ENCODE results near the gene AMACR. TPM values are rescaled to one million over a fixed set of nuclear protein-coding genes. Genes with fewer than 3 reads are reported as not detected.
"Not testable (repeated sequence)": the region's sequence is repeated elsewhere in the genome, so short reads cannot be mapped to it uniquely, and the experiment has no call there.

The AMACR gene
- total RNA-seq, 1 experiment from 2014 or later = 12.3 TPM

- CTCF ChIA-PET = no interaction called here
- peaks cover 13% of the 10 kb centered on the region for H3K4me1 ChIP-seq (ENCODE audit: insufficient read depth, low read length)
- no peak for ATAC-seq
- H3F3A ChIP-seq (ENCODE audit: low read length, unreplicated experiment) = no peaks in the 10 kb centered on the region
- H3K9me2 ChIP-seq (replicated peaks; ENCODE audit: low read length) = no peaks in the 10 kb centered on the region
- no TSS peak for BruUV-seq (replicated peaks)
- H3K9ac ChIP-seq (ENCODE audit: low read length) = no peak overlapping the region
- DNase-seq = no peak
- no peaks in the 10 kb centered on the region for H3K79me2 ChIP-seq (ENCODE audit: low read length)
- intact Hi-C loops (cut with micrococcal nuclease) = no loop called here
- no peak overlapping the region for H3K4me3 ChIP-seq (ENCODE audit: low read length)
- H2AFZ ChIP-seq (ENCODE audit: low read length) = no peak overlapping the region
- H3K9me3 ChIP-seq (ENCODE audit: low read length) = no peaks in the 10 kb centered on the region
- no peaks in the 10 kb centered on the region for H3K36me3 ChIP-seq (ENCODE audit: low read depth, low read length)
- H3K27ac ChIP-seq (ENCODE audit: low read length) = no peak overlapping the region
- TF ChIP-seq EZH2phosphoT487 (IDR thresholded peaks at IDR 0.05; ENCODE audit: borderline replicate concordance, low read length) = no peak
- no peak for TF ChIP-seq EZH2 (IDR thresholded peaks at IDR 0.05; ENCODE audit: low read length, unreplicated experiment)
- TF ChIP-seq, protein P1, sequence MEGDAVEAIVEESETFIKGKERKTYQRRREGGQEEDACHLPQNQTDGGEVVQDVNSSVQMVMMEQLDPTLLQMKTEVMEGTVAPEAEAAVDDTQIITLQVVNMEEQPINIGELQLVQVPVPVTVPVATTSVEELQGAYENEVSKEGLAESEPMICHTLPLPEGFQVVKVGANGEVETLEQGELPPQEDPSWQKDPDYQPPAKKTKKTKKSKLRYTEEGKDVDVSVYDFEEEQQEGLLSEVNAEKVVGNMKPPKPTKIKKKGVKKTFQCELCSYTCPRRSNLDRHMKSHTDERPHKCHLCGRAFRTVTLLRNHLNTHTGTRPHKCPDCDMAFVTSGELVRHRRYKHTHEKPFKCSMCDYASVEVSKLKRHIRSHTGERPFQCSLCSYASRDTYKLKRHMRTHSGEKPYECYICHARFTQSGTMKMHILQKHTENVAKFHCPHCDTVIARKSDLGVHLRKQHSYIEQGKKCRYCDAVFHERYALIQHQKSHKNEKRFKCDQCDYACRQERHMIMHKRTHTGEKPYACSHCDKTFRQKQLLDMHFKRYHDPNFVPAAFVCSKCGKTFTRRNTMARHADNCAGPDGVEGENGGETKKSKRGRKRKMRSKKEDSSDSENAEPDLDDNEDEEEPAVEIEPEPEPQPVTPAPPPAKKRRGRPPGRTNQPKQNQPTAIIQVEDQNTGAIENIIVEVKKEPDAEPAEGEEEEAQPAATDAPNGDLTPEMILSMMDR (conservative IDR thresholded peaks at IDR 0.05; ENCODE audit: low read depth, low read length) = no peak
- no peaks in the 10 kb centered on the region for H3K27me3 ChIP-seq (ENCODE audit: low read length)
- H3K4me2 ChIP-seq (ENCODE audit: low read length) = no peak overlapping the region
- no peaks in the 10 kb centered on the region for H4K20me1 ChIP-seq (ENCODE audit: low read length)
- POLR2A ChIA-PET (ENCODE audit: unreplicated experiment) = no interaction called here
These were observed 5.7 kb upstream of the AMACR start for GRCh38 chr5:34013547-34013946.

- Histone ChIP-seq H3K9me3 (ENCODE audit: low read length) (no peaks in the 10 kb centered on the region), H3K9me2 (replicated peaks; ENCODE audit: low read length) (no peaks in the 10 kb centered on the region), H3K4me1 (ENCODE audit: insufficient read depth, low read length) (peaks cover 13% of the 10 kb centered on the region), H2AFZ (ENCODE audit: low read length) (no peak overlapping the region), H3F3A (ENCODE audit: low read length, unreplicated experiment) (no peaks in the 10 kb centered on the region), H3K4me3 (ENCODE audit: low read length) (no peak overlapping the region), H3K4me2 (ENCODE audit: low read length) (no peak overlapping the region), H3K9ac (ENCODE audit: low read length) (no peak overlapping the region), H4K20me1 (ENCODE audit: low read length) (no peaks in the 10 kb centered on the region), H3K36me3 (ENCODE audit: low read depth, low read length) (no peaks in the 10 kb centered on the region), H3K79me2 (ENCODE audit: low read length) (no peaks in the 10 kb centered on the region), H3K27ac (ENCODE audit: low read length) (no peak overlapping the region), H3K27me3 (ENCODE audit: low read length) (no peaks in the 10 kb centered on the region)
- DNase-seq (no peak), ATAC-seq (no peak)
- intact Hi-C loops (cut with micrococcal nuclease) = no loop called here
- CTCF ChIA-PET = no interaction called here
- BruUV-seq (replicated peaks) = no TSS peak
- POLR2A ChIA-PET (ENCODE audit: unreplicated experiment) = no interaction called here
- TF ChIP-seq, protein P1 (conservative IDR thresholded peaks at IDR 0.05; ENCODE audit: low read depth, low read length) = no peak
- no peak for TF ChIP-seq EZH2 (IDR thresholded peaks at IDR 0.05; ENCODE audit: low read length, unreplicated experiment)
- TF ChIP-seq EZH2phosphoT487 (IDR thresholded peaks at IDR 0.05; ENCODE audit: borderline replicate concordance, low read length) = no peak
These were observed 4.9 kb upstream of the AMACR start for GRCh38 chr5:34012791-34013190.

GRCh38 chr5:34011536-34011935, 3.7 kb upstream of the AMACR start:
- ChIA-PET POLR2A (ENCODE audit: unreplicated experiment) (no interaction called here), CTCF (no interaction called here)
- Histone ChIP-seq H3K9me2 (replicated peaks; ENCODE audit: low read length) (no peaks in the 10 kb centered on the region), H3F3A (ENCODE audit: low read length, unreplicated experiment) (no peaks in the 10 kb centered on the region), H3K79me2 (ENCODE audit: low read length) (peaks cover 8% of the 10 kb centered on the region), H4K20me1 (ENCODE audit: low read length) (no peaks in the 10 kb centered on the region), H3K4me1 (ENCODE audit: insufficient read depth, low read length) (peaks cover 18% of the 10 kb centered on the region), H2AFZ (ENCODE audit: low read length) (no peak overlapping the region), H3K9ac (ENCODE audit: low read length) (no peak overlapping the region), H3K27ac (ENCODE audit: low read length) (no peak overlapping the region), H3K4me2 (ENCODE audit: low read length) (no peak overlapping the region), H3K27me3 (ENCODE audit: low read length) (no peaks in the 10 kb centered on the region), H3K36me3 (ENCODE audit: low read depth, low read length) (no peaks in the 10 kb centered on the region), H3K9me3 (ENCODE audit: low read length) (no peaks in the 10 kb centered on the region), H3K4me3 (ENCODE audit: low read length) (no peak overlapping the region)
- DNase-seq = no peak
- no TSS peak for BruUV-seq (replicated peaks)
- no peak for ATAC-seq
- TF ChIP-seq, protein P1 (conservative IDR thresholded peaks at IDR 0.05; ENCODE audit: low read depth, low read length) = no peak
- TF ChIP-seq EZH2 (IDR thresholded peaks at IDR 0.05; ENCODE audit: low read length, unreplicated experiment) = no peak
- TF ChIP-seq EZH2phosphoT487 (IDR thresholded peaks at IDR 0.05; ENCODE audit: borderline replicate concordance, low read length) = no peak
- intact Hi-C loops (cut with micrococcal nuclease) = no loop called here

DNA sequence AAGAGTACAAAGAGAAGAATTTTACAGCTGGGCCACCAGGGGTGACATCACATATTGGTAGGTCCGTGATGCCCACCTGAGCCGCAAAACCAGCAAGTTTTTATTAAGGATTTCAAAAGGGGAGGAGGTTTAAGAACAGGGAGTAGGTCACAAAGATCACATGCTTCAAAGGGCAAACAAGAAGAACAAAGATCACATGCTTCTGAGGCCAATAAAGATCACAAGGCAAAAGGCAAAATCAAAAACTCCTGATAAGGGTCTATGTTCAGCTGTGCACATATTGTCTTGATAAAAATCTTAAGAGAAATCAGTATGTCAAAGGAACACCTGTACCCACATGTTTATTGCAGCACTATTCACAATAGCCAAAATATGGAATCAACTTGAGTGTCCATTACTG, 2.3 kb upstream of the AMACR start:
- CTCF ChIA-PET; POLR2A ChIA-PET (ENCODE audit: unreplicated experiment); H3K9me2 ChIP-seq (replicated peaks; ENCODE audit: low read length); H3K36me3 ChIP-seq (ENCODE audit: low read depth, low read length); H4K20me1 ChIP-seq (ENCODE audit: low read length); H3F3A ChIP-seq (ENCODE audit: low read length, unreplicated experiment); BruUV-seq (replicated peaks); H3K9me3 ChIP-seq (ENCODE audit: low read length); H2AFZ ChIP-seq (ENCODE audit: low read length); intact Hi-C loops (cut with micrococcal nuclease); DNase-seq; H3K4me3 ChIP-seq (ENCODE audit: low read length); H3K27ac ChIP-seq (ENCODE audit: low read length); ATAC-seq; H3K9ac ChIP-seq (ENCODE audit: low read length); H3K4me2 ChIP-seq (ENCODE audit: low read length); H3K27me3 ChIP-seq (ENCODE audit: low read length): not testable (repeated sequence)
- Histone ChIP-seq H3K4me1 (ENCODE audit: insufficient read depth, low read length) (peaks cover 28% of the 10 kb centered on the region), H3K79me2 (ENCODE audit: low read length) (peaks cover 17% of the 10 kb centered on the region)

Data from PC-3 (cell line).